H1 (cell line): ENCODE data around the gene C17orf100. TPM values are rescaled to one million over a fixed set of nuclear protein-coding genes. Genes with fewer than 3 reads are reported as not detected.

ENCODE experiments used
- CTCF ChIA-PET: fragments of 300-600 bp; sonication (Branson Sonifier 250); formaldehyde crosslinking; loops from one replicate; lab custom pipeline; 2021; ENCODE audit not compliant: partially characterized antibody; lab: Charles Lee
- POLR2A ChIA-PET: fragments of 300-600 bp; sonication (Branson Sonifier 250); formaldehyde crosslinking; loops from one replicate; lab custom pipeline; 2021; ENCODE audit warnings: inconsistent platforms; ENCODE audit not compliant: partially characterized antibody; lab: Charles Lee
- DNase-seq, 2 experiments: peaks; one replicate each; pipeline versions ENCODE4 v3.0.0 to v3.0.0-alpha.2; 2010 to 2022; ENCODE audit warnings: low spot score in 2 of 2, low read depth in 1 of 2, mixed read lengths in 1 of 2
- FAIRE-seq: peaks from 2 replicates; lab custom pipeline; 2011; peaks lifted over from hg19 to GRCh38; lab: Jason Lieb, UNC
- H2AFZ ChIP-seq: 2 replicates; pipeline ENCODE4 v1.8.1; 2012; ENCODE audit warnings: low read length, inconsistent platforms
- H2AK5ac ChIP-seq: 2 replicates; pipeline ENCODE4 v1.6.1; 2013; ENCODE audit warnings: low read depth, low read length
- H2BK120ac ChIP-seq: replicated peaks from 2 replicates; pipeline ENCODE3; 2013; ENCODE audit warnings: low read depth, low read length, inconsistent platforms
- H2BK12ac ChIP-seq: 2 replicates; pipeline ENCODE4 v1.6.1; 2013; ENCODE audit warnings: low read depth, low read length
- H2BK15ac ChIP-seq: 2 replicates; pipeline ENCODE4 v1.6.1; 2013; ENCODE audit warnings: low read length
- H2BK20ac ChIP-seq: 2 replicates; pipeline ENCODE4 v1.6.1; 2013; ENCODE audit warnings: low read length
- H2BK5ac ChIP-seq: 2 replicates; pipeline ENCODE4 v1.6.1; 2013; ENCODE audit warnings: low read depth, low read length
- H3K14ac ChIP-seq: 2 replicates; pipeline ENCODE4 v1.6.1; 2013; ENCODE audit warnings: inconsistent platforms; ENCODE audit not compliant: insufficient read length
- H3K18ac ChIP-seq: 2 replicates; pipeline ENCODE4 v1.6.1; 2013; ENCODE audit warnings: low read length; ENCODE audit errors: extremely low read depth
- H3K23ac ChIP-seq: 2 replicates; pipeline ENCODE4 v1.6.1; 2013; ENCODE audit warnings: inconsistent platforms; ENCODE audit not compliant: insufficient read length
- H3K23me2 ChIP-seq: 2 replicates; pipeline ENCODE4 v1.6.1; 2013; ENCODE audit warnings: low read depth, low read length
- H3K27ac ChIP-seq: 2 replicates; pipeline ENCODE4 v1.6.1; 2011; ENCODE audit warnings: low read depth, low read length, inconsistent platforms
- H3K27me3 ChIP-seq, 4 experiments: replicated peaks in 1 of 4; 1 replicate in 1 of 4; 2 replicates in 3 of 4; pipeline versions ENCODE4 v1.6.1 to v1.8.1; 2011 to 2013; ENCODE audit warnings: low read length in 3 of 4, mild to moderate bottlenecking in 3 of 4, inconsistent platforms in 2 of 4, mixed read lengths in 2 of 4, moderate library complexity in 1 of 4; ENCODE audit not compliant: control insufficient read depth in 3 of 4, insufficient read depth in 3 of 4; ENCODE audit errors: extremely low read depth in 1 of 4
- H3K36me3 ChIP-seq, 4 experiments: 2 replicates each; pipeline versions ENCODE4 v1.6.1 to v1.8.1; 2011 to 2013; ENCODE audit warnings: mild to moderate bottlenecking in 4 of 4, low read length in 3 of 4, moderate library complexity in 2 of 4, control low read depth in 1 of 4, inconsistent platforms in 1 of 4; ENCODE audit not compliant: insufficient read depth in 4 of 4, control insufficient read depth in 2 of 4
- H3K4ac ChIP-seq: replicated peaks from 2 replicates; pipeline ENCODE3; 2013; ENCODE audit warnings: low read length, low read depth, mixed read lengths, inconsistent platforms; ENCODE audit not compliant: insufficient read length
- H3K4me1 ChIP-seq, 4 experiments: replicated peaks in 1 of 4; 1 replicate in 1 of 4; 2 replicates in 3 of 4; pipeline versions ENCODE4 v1.6.1 to v1.8.1; 2011 to 2013; ENCODE audit warnings: low read length in 3 of 4, inconsistent platforms in 2 of 4, mixed read lengths in 1 of 4; ENCODE audit not compliant: insufficient read depth in 4 of 4, control insufficient read depth in 3 of 4
- H3K4me2 ChIP-seq, 2 experiments: 2 replicates each; pipeline versions ENCODE4 v1.6.1 to v1.8.1; 2011 to 2013; ENCODE audit warnings: low read depth in 2 of 2, low read length in 2 of 2, control low read depth in 1 of 2, inconsistent platforms in 1 of 2, mild to moderate bottlenecking in 1 of 2; ENCODE audit not compliant: insufficient read depth in 1 of 2
- H3K4me3 ChIP-seq, 4 experiments: fragments of 200-600, 300-600 bp in 1 of 4; sonication (generic), shearing (Covaris generic), sonication (Bioruptor Twin) in 1 of 4; 2 replicates each; pipeline versions ENCODE4 v1.5.1 to v1.8.1; 2011 to 2016; ENCODE audit warnings: low read length in 4 of 4, low read depth in 3 of 4, control low read depth in 2 of 4, inconsistent platforms in 2 of 4, mild to moderate bottlenecking in 2 of 4, mixed read lengths in 1 of 4, moderate library complexity in 1 of 4; ENCODE audit not compliant: insufficient read depth in 2 of 4; ENCODE audit errors: extremely low read depth in 1 of 4
- H3K56ac ChIP-seq: replicated peaks from 2 replicates; pipeline ENCODE3; 2013; ENCODE audit warnings: low read depth, mild to moderate bottlenecking, mixed read lengths, low read length, inconsistent platforms; ENCODE audit not compliant: insufficient read length
- H3K79me1 ChIP-seq: 2 replicates; pipeline ENCODE4 v1.6.1; 2013; ENCODE audit warnings: low read depth, low read length, control low read depth
- H3K79me2 ChIP-seq, 2 experiments: 2 replicates each; pipeline versions ENCODE4 v1.6.1 to v1.8.1; 2012 to 2013; ENCODE audit warnings: low read length in 2 of 2, mild to moderate bottlenecking in 2 of 2, inconsistent platforms in 1 of 2; ENCODE audit not compliant: insufficient read depth in 2 of 2, control insufficient read depth in 1 of 2
- H3K9ac ChIP-seq, 4 experiments: replicated peaks in 1 of 4; 1 replicate in 1 of 4; 2 replicates in 3 of 4; pipeline versions ENCODE4 v1.6.1 to v1.8.1; 2011 to 2013; ENCODE audit warnings: low read depth in 3 of 4, low read length in 3 of 4, control low read depth in 2 of 4, mild to moderate bottlenecking in 2 of 4, moderate library complexity in 2 of 4, inconsistent platforms in 1 of 4; ENCODE audit errors: extremely low read depth in 1 of 4
- H3K9me3 ChIP-seq, 2 experiments: 2 replicates each; pipeline versions ENCODE4 v1.6.1 to v1.8.1; 2012 to 2013; ENCODE audit warnings: mild to moderate bottlenecking in 2 of 2, moderate library complexity in 2 of 2, control low read depth in 1 of 2, inconsistent platforms in 1 of 2, low read depth in 1 of 2, low read length in 1 of 2, mixed read lengths in 1 of 2; ENCODE audit not compliant: insufficient read depth in 2 of 2
- H4K20me1 ChIP-seq, 2 experiments: replicated peaks in 1 of 2; 2 replicates each; pipeline versions ENCODE3 to v1.8.1; 2011 to 2013; ENCODE audit warnings: inconsistent platforms in 2 of 2, low read length in 2 of 2, mild to moderate bottlenecking in 1 of 2; ENCODE audit not compliant: insufficient read depth in 2 of 2, control insufficient read depth in 1 of 2
- H4K5ac ChIP-seq: 2 replicates; pipeline ENCODE4 v1.6.1; 2013; ENCODE audit warnings: low read length, low read depth, mixed read lengths, inconsistent platforms; ENCODE audit not compliant: insufficient read length
- H4K8ac ChIP-seq: 2 replicates; pipeline ENCODE4 v1.8.0; 2013; ENCODE audit warnings: mild to moderate bottlenecking, moderate library complexity, low read length, inconsistent platforms; ENCODE audit not compliant: insufficient read depth; ENCODE audit errors: extremely low read depth
- H4K91ac ChIP-seq: replicated peaks from 2 replicates; pipeline ENCODE3; 2013; ENCODE audit warnings: low read length, mixed read lengths, inconsistent platforms; ENCODE audit not compliant: insufficient read length
- WGBS, 2 experiments: shearing (Covaris generic) in 1 of 2; methylation state at CpG; one replicate each; pipeline versions ENCODE4 v1.1.6 to v1.1.7; 2013 to 2015; ENCODE audit warnings: low lambda C conversion rate in 2 of 2, mixed read lengths in 2 of 2, inconsistent platforms in 1 of 2, low coverage in 1 of 2, missing lambda C conversion rate in 1 of 2; ENCODE audit not compliant: insufficient replicate concordance in 2 of 2, insufficient coverage in 1 of 2, insufficient read length in 1 of 2; ENCODE audit errors: extremely low coverage in 1 of 2, missing lambda C conversion rate in 1 of 2; 5-methylcytosine and 5-hydroxymethylcytosine counted together
- polyA plus RNA-seq, 7 experiments: library from polyadenylated mRNA; depleted of rRNA in 3 of 7; stranded (reverse) in 5 of 7; unstranded in 2 of 7; fragments of >200 nt in 5 of 7; fragments of 200-250 nt in 2 of 7; gene quantifications; 1 replicate in 5 of 7; 2 replicates in 1 of 7; 4 replicates in 1 of 7; pipeline versions ENCODE4 v1.2.1 to v1.2.3, GENCODE V29; 2011 to 2013; ENCODE audit warnings: missing spikeins in 2 of 7, mixed read lengths in 2 of 7
- total RNA-seq: library from RNA; stranded (reverse); fragmentation: NEBNext Ultra II Directional; extraction: Animal tissue kit (Norgen Biotek cat#: 25700); gene quantifications from 2 replicates; pipeline ENCODE4 v1.2.1, GENCODE V29; 2021

Gene C17orf100
- total and polyA plus RNA-seq, 2 of the 8 experiments (the other 6 are each of a cell fraction or from before 2014, with no cell fraction given), result 2.1 to 2.8 TPM

GRCh38 chr17:6603744-6604325 lies 47.7 kb upstream of the C17orf100 start:
- H2BK12ac ChIP-seq, result no peak overlapping the region
- POLR2A ChIA-PET, result no interaction called here
- no peak overlapping the region for H3K9ac ChIP-seq
- CTCF ChIA-PET, result no interaction called here
- no peak for DNase-seq
- no peaks in the 10 kb centered on the region for H3K4me1 ChIP-seq
- H3K18ac ChIP-seq, result no peak overlapping the region
- H3K79me1 ChIP-seq, result no peaks in the 10 kb centered on the region
- no peak for FAIRE-seq
- no peak overlapping the region for H3K4me2 ChIP-seq
- no peak overlapping the region for H3K4ac ChIP-seq
- no peaks in the 10 kb centered on the region; the same call in 1 of the 2 replicates for H3K23me2 ChIP-seq
- no peak overlapping the region for H2BK15ac ChIP-seq
- no peak overlapping the region for H3K4me3 ChIP-seq
- no peak overlapping the region for H3K14ac ChIP-seq
- no peak overlapping the region for H2BK120ac ChIP-seq
- H4K8ac ChIP-seq, result no peak overlapping the region
- H3K56ac ChIP-seq, result no peak overlapping the region
- H2BK5ac ChIP-seq, result no peak overlapping the region
- H4K20me1 ChIP-seq, result peaks cover 0 to 2% of the 10 kb centered on the region in 2 experiments
- H2AFZ ChIP-seq, result no peak overlapping the region
- no peak overlapping the region for H4K5ac ChIP-seq
- no peak overlapping the region for H2AK5ac ChIP-seq
- no peak overlapping the region for H3K27ac ChIP-seq
- WGBS, 2 experiments, result 84% methylated on average over 3 of the region's 3 CpGs; no CpG with 5 or more reads in 1 of the 2 experiments
- no peaks in the 10 kb centered on the region for H3K79me2 ChIP-seq
- no peaks in the 10 kb centered on the region for H3K27me3 ChIP-seq
- H3K9me3 ChIP-seq, result no peaks in the 10 kb centered on the region
- peaks cover 12 to 43% (median 37%) of the 10 kb centered on the region in 4 experiments; a peak in 7 of 8 replicates for H3K36me3 ChIP-seq
- H2BK20ac ChIP-seq, result no peak overlapping the region
- no peak overlapping the region for H4K91ac ChIP-seq
- H3K23ac ChIP-seq, result no peak overlapping the region
